ENCODE data around the gene FAM78B. TPM values are rescaled to one million over a fixed set of nuclear protein-coding genes. Genes with fewer than 3 reads are reported as not detected.

FAM78B gene
- total and polyA plus RNA-seq, 2 of the 8 experiments (the other 6 are each of a cell fraction or from before 2014, with no cell fraction given): 2.3 to 3.6 TPM

GRCh38 chr1:166164646-166164994 lies 2.2 kb downstream of the FAM78B start:
- ChIA-PET CTCF (ENCODE audit: partially characterized antibody) (interaction anchor here (0.7 to 2.3 kb wide), 25 partner anchors 9 to 428 kb away, joined by 3 to 16 read pairs (median 4); no protein-coding TSS in a partner anchor), POLR2A (ENCODE audit: partially characterized antibody) (interaction anchor here (0.9 kb wide), 1 partner anchor 14 kb away, joined by 4 read pairs; no protein-coding TSS in a partner anchor)
- DNase-seq (ENCODE audit: low read depth in 1 of 2, low spot score in 2 of 2) (no peak), FAIRE-seq (no peak)
- H2BK120ac ChIP-seq (replicated peaks; ENCODE audit: low read depth, low read length): no peak overlapping the region
- H3K9ac ChIP-seq (replicated peaks in 1 of 4; ENCODE audit: extremely low read depth in 1 of 4, low read depth in 3 of 4, low read length in 3 of 4): no peak overlapping the region
- H2BK12ac ChIP-seq (ENCODE audit: low read depth, low read length): no peak overlapping the region
- H3K36me3 ChIP-seq (ENCODE audit: control insufficient read depth in 2 of 4, insufficient read depth in 4 of 4, low read length in 3 of 4): no peaks in the 10 kb centered on the region
- H3K23me2 ChIP-seq (ENCODE audit: low read depth, low read length): peaks cover 22% of the 10 kb centered on the region; the same call in 1 of the 2 replicates
- peak overlapping the region; percentile 91 to 100 for H3K4me2 ChIP-seq (ENCODE audit: insufficient read depth in 1 of 2, low read depth in 2 of 2, low read length in 2 of 2)
- H4K8ac ChIP-seq (ENCODE audit: extremely low read depth, insufficient read depth, low read length): no peak overlapping the region
- no peaks in the 10 kb centered on the region; a peak in 1 of 4 replicates for H3K9me3 ChIP-seq (ENCODE audit: insufficient read depth in 2 of 2, low read depth in 1 of 2, low read length in 1 of 2)
- H4K5ac ChIP-seq (ENCODE audit: insufficient read length, low read depth, low read length): no peak overlapping the region
- H3K79me2 ChIP-seq (ENCODE audit: control insufficient read depth in 1 of 2, insufficient read depth in 2 of 2, low read length in 2 of 2): no peaks in the 10 kb centered on the region
- no peak overlapping the region for H4K91ac ChIP-seq (replicated peaks; ENCODE audit: insufficient read length, low read length)
- no peak overlapping the region for H2BK20ac ChIP-seq (ENCODE audit: low read length)
- H2AFZ ChIP-seq (ENCODE audit: low read length): no peak overlapping the region
- H3K23ac ChIP-seq (ENCODE audit: insufficient read length): no peak overlapping the region
- H3K4me1 ChIP-seq (replicated peaks in 1 of 4; ENCODE audit: control insufficient read depth in 3 of 4, insufficient read depth in 4 of 4, low read length in 3 of 4): peaks cover 5 to 15% (median 8%) of the 10 kb centered on the region in 4 experiments
- H2BK15ac ChIP-seq (ENCODE audit: low read length): no peak overlapping the region
- peak overlapping the region in 3 of 4 experiments; percentile 55 to 74 (median 62); a peak in 4 of 8 replicates for H3K4me3 ChIP-seq (ENCODE audit: extremely low read depth in 1 of 4, insufficient read depth in 2 of 4, low read depth in 3 of 4, low read length in 4 of 4)
- H3K18ac ChIP-seq (ENCODE audit: extremely low read depth, low read length): no peak overlapping the region
- H3K27ac ChIP-seq (ENCODE audit: low read depth, low read length): no peak overlapping the region
- WGBS, 2 experiments (ENCODE audit: extremely low coverage in 1 of 2, insufficient coverage in 1 of 2, insufficient read length in 1 of 2, insufficient replicate concordance in 2 of 2, low coverage in 1 of 2, low lambda C conversion rate in 2 of 2, missing lambda C conversion rate in 1 of 2): 22% methylated on average over 5 of the region's 5 CpGs; no CpG with 5 or more reads in 1 of the 2 experiments
- H2AK5ac ChIP-seq (ENCODE audit: low read depth, low read length): no peak overlapping the region
- no peak overlapping the region for H3K56ac ChIP-seq (replicated peaks; ENCODE audit: insufficient read length, low read depth, low read length)
- H3K14ac ChIP-seq (ENCODE audit: insufficient read length): no peak overlapping the region
- no peak overlapping the region for H3K4ac ChIP-seq (replicated peaks; ENCODE audit: insufficient read length, low read depth, low read length)
- peaks cover 7 to 28% (median 21%) of the 10 kb centered on the region in 4 experiments for H3K27me3 ChIP-seq (replicated peaks in 1 of 4; ENCODE audit: control insufficient read depth in 3 of 4, extremely low read depth in 1 of 4, insufficient read depth in 3 of 4, low read length in 3 of 4)
- H3K79me1 ChIP-seq (ENCODE audit: low read depth, low read length): no peaks in the 10 kb centered on the region; the same call in 1 of the 2 replicates
- no peak overlapping the region for H2BK5ac ChIP-seq (ENCODE audit: low read depth, low read length)
- H4K20me1 ChIP-seq (replicated peaks in 1 of 2; ENCODE audit: control insufficient read depth in 1 of 2, insufficient read depth in 2 of 2, low read length in 2 of 2): peaks cover 0 to 7% of the 10 kb centered on the region in 2 experiments
